ENCODE measurements around the gene PIGK. TPM values are rescaled to one million over a fixed set of nuclear protein-coding genes. Genes with fewer than 3 reads are reported as not detected.
A peak's percentile ranks its signal among the peaks of the same experiment; 100 is the strongest.

Gene PIGK
- total RNA-seq, 6 experiments from 2014 or later: 13.4 to 19.1 (median 16.1) TPM

DNA sequence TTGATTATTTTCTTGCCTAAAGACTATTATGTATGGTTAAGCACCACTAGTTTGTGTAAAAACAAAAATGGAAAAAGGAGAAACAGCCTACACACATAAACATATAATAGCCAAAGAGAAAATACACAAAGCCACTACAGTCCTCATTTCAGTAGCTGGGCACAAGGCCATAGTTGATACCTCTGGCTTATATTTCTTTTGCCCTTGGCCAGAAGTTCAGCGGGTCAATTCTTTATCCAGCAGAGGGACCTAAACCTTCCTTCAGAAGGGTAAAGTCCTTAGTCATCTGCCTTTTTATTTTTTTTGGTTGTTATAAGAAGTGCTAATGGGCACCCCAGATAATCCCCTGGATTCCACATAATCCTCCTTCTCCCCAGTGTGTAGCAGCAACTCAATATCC lies 134.1 kb downstream of the PIGK start:
- ATAC-seq (peak; percentile 55 to 72 (median 60)), DNase-seq (no peak)
- no peaks in the 10 kb centered on the region for H3K36me3 ChIP-seq
- peaks cover 0 to 6% (median 0%) of the 10 kb centered on the region in 4 donors for H3K4me1 ChIP-seq
- no peak overlapping the region for H3K4me3 ChIP-seq
- 44% methylated on average over 1 of the region's 1 CpG for WGBS (ENCODE audit: insufficient coverage, low coverage, low lambda C conversion rate, missing lambda C conversion rate)
- no peak for TF ChIP-seq POLR2A (IDR thresholded peaks at IDR 0.05)
- TF ChIP-seq, protein P1, sequence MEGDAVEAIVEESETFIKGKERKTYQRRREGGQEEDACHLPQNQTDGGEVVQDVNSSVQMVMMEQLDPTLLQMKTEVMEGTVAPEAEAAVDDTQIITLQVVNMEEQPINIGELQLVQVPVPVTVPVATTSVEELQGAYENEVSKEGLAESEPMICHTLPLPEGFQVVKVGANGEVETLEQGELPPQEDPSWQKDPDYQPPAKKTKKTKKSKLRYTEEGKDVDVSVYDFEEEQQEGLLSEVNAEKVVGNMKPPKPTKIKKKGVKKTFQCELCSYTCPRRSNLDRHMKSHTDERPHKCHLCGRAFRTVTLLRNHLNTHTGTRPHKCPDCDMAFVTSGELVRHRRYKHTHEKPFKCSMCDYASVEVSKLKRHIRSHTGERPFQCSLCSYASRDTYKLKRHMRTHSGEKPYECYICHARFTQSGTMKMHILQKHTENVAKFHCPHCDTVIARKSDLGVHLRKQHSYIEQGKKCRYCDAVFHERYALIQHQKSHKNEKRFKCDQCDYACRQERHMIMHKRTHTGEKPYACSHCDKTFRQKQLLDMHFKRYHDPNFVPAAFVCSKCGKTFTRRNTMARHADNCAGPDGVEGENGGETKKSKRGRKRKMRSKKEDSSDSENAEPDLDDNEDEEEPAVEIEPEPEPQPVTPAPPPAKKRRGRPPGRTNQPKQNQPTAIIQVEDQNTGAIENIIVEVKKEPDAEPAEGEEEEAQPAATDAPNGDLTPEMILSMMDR (IDR thresholded peaks at IDR 0.05): peak in 1 of 4 donors; percentile 13
- no peaks in the 10 kb centered on the region for H3K27me3 ChIP-seq
- no peak overlapping the region for H3K27ac ChIP-seq
- intact Hi-C loops (cut with DNase I): no loop called here
- no peaks in the 10 kb centered on the region for H3K9me3 ChIP-seq

GRCh38 chr1:77084457-77084856 lies 134.8 kb downstream of the PIGK start:
- H3K27ac ChIP-seq: no peak overlapping the region
- no peaks in the 10 kb centered on the region for H3K27me3 ChIP-seq
- H3K4me3 ChIP-seq: no peak overlapping the region
- intact Hi-C loops (cut with DNase I): no loop called here
- DNase-seq (no peak), ATAC-seq (no peak)
- 80% methylated on average over 1 of the region's 2 CpGs for WGBS (ENCODE audit: insufficient coverage, low coverage, low lambda C conversion rate, missing lambda C conversion rate)
- H3K4me1 ChIP-seq: peaks cover 0 to 6% (median 0%) of the 10 kb centered on the region in 4 donors
- H3K9me3 ChIP-seq: no peaks in the 10 kb centered on the region
- no peaks in the 10 kb centered on the region for H3K36me3 ChIP-seq
- TF ChIP-seq, protein P1 (IDR thresholded peaks at IDR 0.05): no peak
- TF ChIP-seq POLR2A (IDR thresholded peaks at IDR 0.05): no peak

DNA sequence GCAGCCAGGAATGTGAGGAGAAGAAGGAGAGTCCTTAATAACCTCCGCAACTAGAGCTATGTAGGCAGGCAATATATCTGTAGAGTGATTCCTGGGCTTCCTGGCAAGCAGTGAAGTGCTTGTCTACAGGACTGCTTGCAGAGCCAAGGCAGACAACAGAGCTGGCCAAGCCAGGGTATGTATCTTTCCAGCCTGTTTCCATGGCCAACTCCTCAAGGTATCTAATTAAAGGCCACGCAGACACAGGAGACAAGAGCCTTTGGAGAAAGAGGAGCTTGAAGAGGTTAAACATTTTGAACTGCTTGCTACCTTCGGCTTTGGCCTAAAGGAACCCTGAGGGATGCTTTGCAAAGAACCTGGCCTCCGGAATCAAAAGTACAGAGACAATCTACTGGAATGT lies 137.4 kb downstream of the PIGK start:
- ATAC-seq (no peak), DNase-seq (no peak)
- no peaks in the 10 kb centered on the region for H3K9me3 ChIP-seq
- H3K4me1 ChIP-seq: peaks cover 0 to 6% (median 0%) of the 10 kb centered on the region in 4 donors
- WGBS (ENCODE audit: insufficient coverage, low coverage, low lambda C conversion rate, missing lambda C conversion rate): 67% methylated on average over 4 of the region's 4 CpGs
- H3K4me3 ChIP-seq: no peak overlapping the region
- TF ChIP-seq POLR2A (IDR thresholded peaks at IDR 0.05): no peak
- TF ChIP-seq, protein P1 (IDR thresholded peaks at IDR 0.05): no peak
- H3K27me3 ChIP-seq: no peaks in the 10 kb centered on the region
- intact Hi-C loops (cut with DNase I): no loop called here
- H3K27ac ChIP-seq: no peak overlapping the region
- H3K36me3 ChIP-seq: no peaks in the 10 kb centered on the region

DNA sequence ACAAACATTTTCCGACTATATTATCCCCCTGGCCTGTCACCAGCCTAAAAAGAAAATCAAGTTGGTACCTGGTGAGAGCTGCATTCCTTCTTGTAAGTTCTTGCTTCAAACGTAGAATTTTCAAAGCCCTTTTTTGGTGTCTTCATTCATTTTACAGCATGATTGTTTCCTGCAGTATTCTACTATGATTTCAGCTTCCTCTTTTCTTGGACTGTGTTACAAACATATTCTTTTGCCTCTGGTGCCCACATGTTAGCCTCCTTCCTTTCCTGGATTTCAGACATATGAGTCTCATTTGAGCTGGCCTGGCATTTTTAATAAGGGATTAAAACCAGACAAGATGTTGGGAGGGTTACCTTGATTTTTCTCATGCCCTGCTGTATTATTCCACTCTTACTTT lies 142.5 kb downstream of the PIGK start:
- intact Hi-C loops (cut with DNase I): no loop called here
- WGBS (ENCODE audit: insufficient coverage, low coverage, low lambda C conversion rate, missing lambda C conversion rate): 41% methylated on average over 2 of the region's 2 CpGs
- ATAC-seq (no peak), DNase-seq (no peak)
- no peaks in the 10 kb centered on the region for H3K9me3 ChIP-seq
- H3K4me3 ChIP-seq: no peak overlapping the region
- no peaks in the 10 kb centered on the region for H3K4me1 ChIP-seq
- H3K36me3 ChIP-seq: no peaks in the 10 kb centered on the region
- H3K27ac ChIP-seq: no peak overlapping the region
- H3K27me3 ChIP-seq: no peaks in the 10 kb centered on the region
- TF ChIP-seq POLR2A (IDR thresholded peaks at IDR 0.05): no peak
- TF ChIP-seq, protein P1 (IDR thresholded peaks at IDR 0.05): no peak

- ATAC-seq: no peak
- no peaks in the 10 kb centered on the region for H3K9me3 ChIP-seq
- intact Hi-C loops (cut with DNase I): no loop called here
- no peak overlapping the region for H3K4me3 ChIP-seq
- H3K36me3 ChIP-seq: no peaks in the 10 kb centered on the region
- WGBS (ENCODE audit: insufficient coverage, low coverage, low lambda C conversion rate, missing lambda C conversion rate): 80% methylated on average over 1 of the region's 2 CpGs
- no peak overlapping the region for H3K27ac ChIP-seq
- no peaks in the 10 kb centered on the region for H3K4me1 ChIP-seq
- H3K27me3 ChIP-seq: no peaks in the 10 kb centered on the region
- TF ChIP-seq POLR2A (IDR thresholded peaks at IDR 0.05): no peak
- TF ChIP-seq, protein P1 (IDR thresholded peaks at IDR 0.05): no peak
- DNase-seq: no peak
These were observed 151.2 kb downstream of the PIGK start for GRCh38 chr1:77068013-77068412.
